ENCODE results near the gene OR6X1.
"Not testable (repeated sequence)": the region's sequence is repeated elsewhere in the genome, so short reads cannot be mapped to it uniquely, and the experiment has no call there.

OR6X1 gene

GRCh38 chr11:123751781-123752180 lies 2.5 kb downstream of the OR6X1 start:
- no peak for DNase-seq

DNA sequence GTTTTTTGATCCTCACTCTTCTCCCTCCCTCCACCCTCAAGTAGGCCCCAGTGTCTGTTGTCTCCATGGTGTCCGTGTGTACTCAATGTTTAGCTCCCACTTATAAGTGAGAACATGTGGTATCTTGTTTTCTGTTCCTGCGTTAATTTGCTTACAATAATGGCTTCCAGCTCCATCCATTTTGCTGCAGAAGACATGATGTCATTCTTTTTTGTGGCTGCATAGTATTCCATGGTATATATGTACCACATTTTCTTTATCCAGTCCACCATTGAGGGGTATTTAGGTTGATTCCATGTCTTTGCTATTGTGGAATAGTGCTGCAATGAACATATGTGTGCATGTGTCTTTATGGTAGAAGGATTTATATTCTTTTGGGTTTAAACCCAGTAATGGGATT lies 6.0 kb downstream of the OR6X1 start:
- not testable (repeated sequence) for DNase-seq

DNA sequence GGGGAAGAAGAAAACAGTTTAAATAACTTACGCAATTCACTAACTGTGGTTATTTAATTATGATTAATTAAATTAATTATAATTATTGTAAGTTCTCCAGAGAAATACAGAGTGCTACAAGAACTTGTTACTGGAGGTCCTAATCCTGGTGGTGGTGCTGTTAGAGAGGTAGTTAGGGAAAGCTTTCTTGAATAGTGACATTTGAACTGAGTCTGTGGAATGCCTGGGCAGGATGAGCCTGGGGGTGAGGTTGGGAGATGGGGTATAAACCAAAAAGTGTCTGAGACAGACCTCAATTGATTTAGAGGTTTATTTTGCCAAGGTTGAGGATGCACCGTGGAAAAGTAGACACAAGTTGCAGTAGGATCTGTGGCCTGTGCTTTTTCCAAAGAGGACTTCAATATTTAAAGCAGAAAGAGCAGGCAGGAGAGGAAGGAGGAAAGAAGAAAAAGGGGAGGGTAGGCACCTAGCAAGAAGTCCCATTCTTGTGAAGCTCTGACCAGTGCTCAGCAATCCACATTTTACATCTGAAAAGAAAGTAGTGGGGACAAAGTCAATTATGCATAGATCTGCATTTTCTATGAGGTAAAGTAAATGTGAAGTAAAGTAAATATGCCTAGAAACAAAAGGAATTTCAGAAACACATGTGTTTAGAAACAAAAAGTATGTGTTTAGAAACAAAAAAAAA lies 8.4 kb downstream of the OR6X1 start:
- no peak for DNase-seq

- DNase-seq: no peak
These were observed 11.6 kb downstream of the OR6X1 start for GRCh38 chr11:123742724-123743120.

GRCh38 chr11:123742031-123742723 lies 12.1 kb downstream of the OR6X1 start:
- DNase-seq: no peak

DNA sequence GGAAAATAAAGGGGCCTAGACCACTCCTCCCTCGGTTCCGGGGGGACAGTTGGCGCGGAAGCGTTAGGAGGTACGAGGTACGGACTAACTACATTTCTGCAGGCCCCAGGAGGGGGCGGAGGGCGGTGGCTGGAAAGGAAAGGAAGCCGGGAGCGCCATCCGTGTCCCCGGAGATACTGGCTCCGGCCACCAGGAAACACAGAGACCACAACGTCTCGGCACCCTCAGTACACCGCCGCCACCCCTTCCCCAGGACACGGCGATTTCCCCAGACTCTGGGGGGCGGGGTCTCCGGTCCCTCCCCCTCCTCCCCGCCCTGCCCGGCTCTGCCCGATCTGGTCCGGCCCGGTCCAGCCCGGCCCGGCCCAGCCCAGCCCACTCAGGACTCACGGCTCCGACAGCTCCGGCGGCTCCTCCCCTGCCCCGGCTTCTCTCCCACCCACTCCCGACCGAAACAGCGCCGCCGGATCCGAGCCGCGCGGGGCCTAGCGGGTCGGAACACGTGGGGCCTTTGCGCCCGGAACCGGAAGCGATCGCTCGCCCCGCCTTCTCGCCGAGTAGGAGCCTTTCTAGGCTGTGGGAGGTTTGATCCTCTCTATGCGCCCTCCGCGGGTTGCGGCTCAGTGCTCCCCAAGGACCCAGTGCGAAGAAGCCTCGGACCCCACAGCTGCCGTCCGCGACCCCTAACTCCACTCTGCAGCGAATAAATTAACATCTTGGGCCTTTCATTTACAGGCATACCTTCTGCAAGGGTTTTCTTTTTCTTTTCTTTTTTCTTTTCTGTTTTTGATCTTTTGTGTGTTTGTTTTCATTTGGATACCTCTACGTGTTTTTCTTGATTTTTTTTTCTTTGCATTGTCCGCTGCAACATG lies 12.9 kb downstream of the OR6X1 start, which contains the start of gene ZNF202:
ZNF202 (minus strand) TSS at position 502 of the 872 bp plus-strand sequence. CDS start 10,772 bp downstream, outside the sequence.
- DNase-seq: peak; percentile 84

- no peak for DNase-seq
These were observed 13.5 kb downstream of the OR6X1 start for GRCh38 chr11:123740787-123741158.

GRCh38 chr11:123738374-123738773 lies 15.9 kb downstream of the OR6X1 start:
- no peak for DNase-seq

DNA sequence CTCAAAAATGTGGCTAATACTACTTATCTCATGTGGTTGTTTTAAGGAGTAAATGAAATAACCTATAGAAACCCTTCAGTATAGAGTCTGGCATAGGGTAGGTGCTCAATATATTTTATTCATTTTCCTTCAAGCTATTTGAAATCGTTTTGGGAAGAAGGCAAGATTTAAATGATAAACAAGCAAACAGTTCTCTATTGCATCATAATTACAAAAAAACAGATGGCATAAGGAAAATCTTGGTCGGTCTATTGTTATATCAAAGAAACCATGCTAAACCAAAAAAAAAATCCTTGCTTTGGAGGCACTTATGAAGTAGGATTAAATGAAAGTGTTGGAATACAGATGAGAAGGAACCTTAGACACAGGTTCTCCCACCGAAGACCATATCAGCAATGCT lies 17.5 kb downstream of the OR6X1 start:
- DNase-seq: no peak

DNA sequence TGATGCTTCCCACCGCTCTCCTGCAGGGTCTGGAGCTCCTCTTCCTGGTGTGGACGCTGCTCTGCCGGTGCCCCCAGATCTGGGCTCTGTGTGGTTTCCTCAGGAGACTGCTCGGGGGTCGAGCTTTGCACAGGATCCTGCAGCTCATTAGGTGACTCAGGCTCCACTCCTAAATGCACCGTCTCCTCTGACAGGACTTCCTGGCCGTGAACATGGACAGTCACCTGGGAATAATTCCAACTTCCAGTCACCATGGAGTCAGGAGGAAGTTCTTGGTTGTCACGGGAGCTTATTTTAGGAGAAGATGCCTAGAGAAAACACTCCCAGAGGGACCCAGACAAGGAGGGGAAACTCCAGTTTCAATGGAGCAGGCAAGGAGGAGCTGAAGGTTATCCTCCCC lies 24.7 kb downstream of the OR6X1 start:
- no peak for DNase-seq

DNA sequence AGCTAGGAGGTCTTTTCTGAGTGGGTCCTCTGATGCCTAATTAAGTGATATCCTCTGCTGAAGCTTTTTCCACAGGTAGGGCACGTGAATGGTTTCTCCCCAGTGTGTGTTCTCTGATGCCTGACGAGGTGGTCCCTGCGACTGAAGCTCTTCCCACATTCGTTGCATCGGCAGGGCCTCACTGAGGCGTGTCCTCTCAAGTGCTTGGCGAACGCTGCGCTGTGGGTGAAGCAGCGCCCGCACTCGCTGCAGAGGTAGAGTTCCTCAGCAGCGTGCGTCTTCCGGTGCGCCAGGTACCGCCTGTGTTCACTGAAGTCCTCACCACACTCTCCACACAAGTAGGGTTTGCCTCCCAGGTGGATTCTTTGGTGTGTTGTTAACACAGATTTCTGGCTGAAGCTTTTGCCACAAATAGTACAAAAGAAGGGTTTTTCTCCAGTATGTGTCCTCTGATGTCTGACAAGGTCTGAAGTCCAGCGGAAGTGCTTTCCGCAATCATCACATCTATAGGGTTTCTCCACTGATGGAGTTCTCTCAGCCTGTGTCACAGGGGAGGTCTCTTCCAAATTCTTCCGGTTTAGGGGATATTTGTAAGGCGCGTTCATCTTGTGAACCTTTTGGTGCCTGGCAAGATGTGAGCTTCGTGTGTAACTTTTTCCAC lies 28.2 kb downstream of the OR6X1 start:
- no peak for DNase-seq

- no peak for DNase-seq
These were observed 34.9 kb downstream of the OR6X1 start for GRCh38 chr11:123719452-123719851.

DNA sequence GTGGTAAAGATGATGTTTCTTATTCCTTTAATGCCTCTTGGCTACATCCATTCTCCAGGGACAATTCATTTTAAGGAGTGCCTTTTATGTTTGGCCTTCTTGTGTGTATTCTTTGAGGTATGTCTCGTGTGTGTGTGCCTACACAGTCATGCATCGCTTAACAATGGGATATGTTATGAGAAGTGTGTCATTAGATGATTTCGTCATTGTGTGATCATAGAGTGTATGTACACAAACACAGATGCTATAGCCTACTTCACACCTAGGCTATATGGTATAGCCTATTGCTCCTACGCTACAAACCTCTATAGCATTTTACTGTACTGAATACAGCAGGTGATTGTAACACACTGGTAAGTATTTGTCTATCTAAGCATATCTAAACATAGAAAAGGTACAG lies 35.8 kb downstream of the OR6X1 start:
- no peak for DNase-seq

DNA sequence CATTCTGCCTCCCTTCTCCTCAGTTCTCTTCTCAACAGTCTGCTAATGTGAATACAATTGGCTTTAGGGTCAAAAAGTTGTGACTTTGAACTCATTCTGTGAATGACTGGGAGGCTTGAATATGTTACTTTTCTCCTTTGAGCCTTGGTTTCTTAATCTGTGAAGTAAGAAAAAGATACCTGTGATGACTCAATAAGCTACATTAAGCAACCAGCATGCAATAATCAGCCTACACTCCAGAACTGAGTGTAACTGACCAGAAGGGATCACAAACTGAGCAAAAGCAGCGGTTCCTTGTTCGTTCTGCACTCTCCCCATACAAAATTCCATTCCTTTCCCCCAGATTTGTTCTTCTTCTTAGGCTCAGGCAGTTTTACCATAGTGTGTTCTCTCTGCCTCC lies 36.3 kb downstream of the OR6X1 start:
- no peak for DNase-seq

GRCh38 chr11:123712627-123713026 lies 41.7 kb downstream of the OR6X1 start:
- DNase-seq: not testable (repeated sequence)

- peak; percentile 29 for DNase-seq
These were observed 46.6 kb downstream of the OR6X1 start for GRCh38 chr11:123707606-123708205.

- DNase-seq: no peak
These were observed 47.1 kb downstream of the OR6X1 start for GRCh38 chr11:123707206-123707605.

GRCh38 chr11:123704341-123704740 lies 50.0 kb downstream of the OR6X1 start:
- no peak for DNase-seq
